HEK293 (cell line): ENCODE results near the gene INKA1.

Experiments
- CTCF ChIA-PET: fragments of 350-600 bp; formaldehyde crosslinking; extraction: SDS; loops from one replicate; lab custom pipeline; 2021; ENCODE audit warnings: antibody characterized with exemption; lab: Yijun Ruan, JAX
- POLR2A ChIA-PET: fragments of 300-600 bp; formaldehyde crosslinking; extraction: SDS; loops from one replicate; lab custom pipeline; 2020; ENCODE audit warnings: antibody characterized with exemption, inconsistent platforms; lab: Yijun Ruan, JAX
- H3K27ac ChIP-seq: fragments of 200-500 bp; sonication (Bioruptor generic); 2 replicates; pipeline ENCODE4 v1.5.1; 2014; ENCODE audit warnings: low read depth, low read length, control low read depth, inconsistent platforms; ENCODE audit errors: extremely low read depth
- H3K36me3 ChIP-seq, 2 experiments: fragments of 200-500 bp in 1 of 2; sonication (Bioruptor generic) in 1 of 2; 1 replicate in 1 of 2; 2 replicates in 1 of 2; pipeline ENCODE4 v1.5.1; 2014 to 2017; ENCODE audit warnings: inconsistent platforms in 2 of 2, low read length in 2 of 2; ENCODE audit not compliant: control insufficient read depth in 2 of 2, insufficient read depth in 1 of 2
- H3K4me1 ChIP-seq: fragments of 200-500 bp; sonication (Bioruptor generic); 2 replicates; pipeline ENCODE4 v1.5.1; 2014; ENCODE audit warnings: mild to moderate bottlenecking, low read length, inconsistent platforms; ENCODE audit not compliant: control insufficient read depth, insufficient read depth
- H3K4me3 ChIP-seq: 2 replicates; pipeline ENCODE4 v1.5.1; 2011; ENCODE audit warnings: low read depth, mild to moderate bottlenecking, control low read depth, low read length, moderate library complexity
- H3K9me3 ChIP-seq: fragments of 200-500 bp; sonication (Bioruptor generic); 2 replicates; pipeline ENCODE4 v1.5.1; 2014; ENCODE audit warnings: low read depth, low read length, inconsistent platforms; ENCODE audit not compliant: control insufficient read depth, insufficient read depth
- KLF10 ChIP-seq: fragments of 450-650 bp; IDR thresholded peaks from 2 replicates; pipeline ENCODE4 v1.5.1; 2018; ENCODE audit warnings: missing biosample characterization, mild to moderate bottlenecking, missing genetic modification characterization
- RBAK ChIP-seq: fragments of 450-650 bp; formaldehyde crosslinking; IDR thresholded peaks from 2 replicates; pipeline ENCODE4 v1.5.1; 2016; ENCODE audit warnings: missing biosample characterization, missing genetic modification characterization
- REPIN1 ChIP-seq: fragments of 450-650 bp; formaldehyde crosslinking; IDR thresholded peaks from 2 replicates; pipeline ENCODE4 v1.5.1; 2017; ENCODE audit warnings: missing biosample characterization, missing genetic modification characterization, low read depth
- SCRT2 ChIP-seq: fragments of 450-650 bp; formaldehyde crosslinking; IDR thresholded peaks from 2 replicates; pipeline ENCODE4 v1.5.1; 2016; ENCODE audit warnings: missing biosample characterization, missing genetic modification characterization
- YY1 ChIP-seq: fragments of 450-650 bp; formaldehyde crosslinking; IDR thresholded peaks from 2 replicates; pipeline ENCODE4 v1.5.1; 2018; ENCODE audit warnings: missing biosample characterization, missing genetic modification characterization
- ZBTB20 ChIP-seq: fragments of 450-650 bp; formaldehyde crosslinking; IDR thresholded peaks from 2 replicates; pipeline ENCODE4 v1.5.1; 2016; ENCODE audit warnings: missing biosample characterization, missing genetic modification characterization
- ZFHX2 ChIP-seq: fragments of 450-650 bp; formaldehyde crosslinking; conservative IDR thresholded peaks from 2 replicates; pipeline ENCODE4 v1.5.1; 2016; ENCODE audit warnings: missing biosample characterization, missing genetic modification characterization
- ZNF423 ChIP-seq: fragments of 450-650 bp; formaldehyde crosslinking; IDR thresholded peaks from 2 replicates; pipeline ENCODE4 v1.5.1; 2016; ENCODE audit warnings: missing biosample characterization, missing genetic modification characterization
- ZNF473 ChIP-seq: fragments of 450-650 bp; formaldehyde crosslinking; IDR thresholded peaks from 2 replicates; pipeline ENCODE4 v1.5.1; 2017; ENCODE audit warnings: missing biosample characterization, missing genetic modification characterization
- ZNF544 ChIP-seq: fragments of 450-650 bp; formaldehyde crosslinking; IDR thresholded peaks from 2 replicates; pipeline ENCODE4 v1.5.0; 2017; ENCODE audit warnings: missing biosample characterization, missing genetic modification characterization
- ZNF629 ChIP-seq: fragments of 450-650 bp; formaldehyde crosslinking; IDR thresholded peaks from 2 replicates; pipeline ENCODE4 v1.5.1; 2017; ENCODE audit warnings: missing biosample characterization, missing genetic modification characterization
- ZNF776 ChIP-seq: fragments of 450-650 bp; formaldehyde crosslinking; IDR thresholded peaks from 2 replicates; pipeline ENCODE4 v1.5.0; 2017; ENCODE audit warnings: missing biosample characterization, missing genetic modification characterization, borderline replicate concordance
- ZNF791 ChIP-seq: fragments of 450-650 bp; formaldehyde crosslinking; IDR thresholded peaks from 2 replicates; pipeline ENCODE4 v1.5.1; 2016; ENCODE audit warnings: missing biosample characterization, missing genetic modification characterization
- TF ChIP-seq, protein P1 (sequence below): fragments of 450-650 bp; formaldehyde crosslinking; IDR thresholded peaks from 2 replicates; pipeline ENCODE4 v1.5.1; 2016; ENCODE audit warnings: missing biosample characterization, missing genetic modification characterization
- TF ChIP-seq, protein P2 (sequence below): fragments of 450-650 bp; IDR thresholded peaks from 2 replicates; pipeline ENCODE4 v1.5.1; 2018; ENCODE audit warnings: missing biosample characterization, missing genetic modification characterization
- TF ChIP-seq, protein P3 (sequence below): sonication (generic); formaldehyde crosslinking; IDR thresholded peaks from 2 replicates; pipeline ENCODE4 v1.8.1; 2022; ENCODE audit warnings: mild to moderate bottlenecking, moderate library complexity, missing genetic modification reagents
- TF ChIP-seq, protein P4 (sequence below): fragments of 450-650 bp; formaldehyde crosslinking; IDR thresholded peaks from 2 replicates; pipeline ENCODE4; 2016; ENCODE audit warnings: missing biosample characterization, missing genetic modification characterization
- TF ChIP-seq, protein P5 (sequence below): fragments of 450-650 bp; formaldehyde crosslinking; conservative IDR thresholded peaks from 2 replicates; pipeline ENCODE4 v1.5.1; 2016; ENCODE audit warnings: low read depth, missing biosample characterization, missing genetic modification characterization
- TF ChIP-seq, protein P6 (sequence below): fragments of 450-650 bp; formaldehyde crosslinking; optimal IDR thresholded peaks from 2 replicates; pipeline ENCODE3; 2016; ENCODE audit warnings: missing biosample characterization, mild to moderate bottlenecking, missing genetic modification characterization

INKA1 gene

DNA sequence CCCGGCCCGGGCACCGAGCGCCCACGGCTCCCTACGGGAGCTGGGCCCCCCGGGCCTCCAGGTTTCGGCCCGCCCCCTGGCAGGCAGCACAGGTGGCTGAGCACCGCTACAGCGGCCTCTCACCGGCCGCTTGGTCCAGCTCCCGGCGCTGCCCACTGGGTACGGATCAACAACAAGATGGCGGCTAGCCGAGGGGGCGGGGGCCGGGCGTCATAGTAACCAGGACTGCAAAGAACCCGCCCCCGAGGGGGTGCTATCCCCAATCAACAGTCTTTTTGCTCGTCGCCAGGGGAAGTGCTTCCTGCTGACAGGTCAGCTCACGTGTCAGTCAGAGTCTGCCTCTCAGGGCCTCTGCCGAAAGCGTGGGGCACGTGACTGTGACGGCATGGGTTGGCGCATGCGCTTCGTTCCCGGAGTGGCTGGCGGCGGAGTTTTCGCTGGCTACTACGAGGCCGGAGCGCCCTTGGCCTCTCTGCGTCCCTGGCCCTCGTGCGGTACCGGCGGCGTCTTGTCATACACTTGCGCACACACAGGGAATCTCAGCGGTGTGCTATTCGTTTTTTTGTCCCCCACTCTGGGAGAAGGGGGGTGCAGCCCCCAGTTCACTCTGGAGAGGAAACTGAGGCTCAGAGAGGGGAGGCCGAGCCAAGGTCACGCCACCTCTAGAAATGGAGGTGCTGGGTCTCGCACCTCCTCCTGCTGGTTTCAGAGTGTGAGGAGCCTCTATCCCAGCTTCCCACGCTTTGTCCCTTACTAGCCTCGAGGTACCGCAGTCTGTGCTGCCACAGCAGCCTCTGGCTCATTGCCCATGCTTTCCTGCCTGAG lies 16.5 kb upstream of the INKA1 start, which contains the start of gene IP6K1 (continued):
- TF ChIP-seq KLF10 (tag by site-specific recombination) (0 out of 2 replicates have a peak, but pooled peaks have one; percentile 39), ZNF791 (no peak), ZNF629 (tag by site-specific recombination) (peak; percentile 65)

DNA sequence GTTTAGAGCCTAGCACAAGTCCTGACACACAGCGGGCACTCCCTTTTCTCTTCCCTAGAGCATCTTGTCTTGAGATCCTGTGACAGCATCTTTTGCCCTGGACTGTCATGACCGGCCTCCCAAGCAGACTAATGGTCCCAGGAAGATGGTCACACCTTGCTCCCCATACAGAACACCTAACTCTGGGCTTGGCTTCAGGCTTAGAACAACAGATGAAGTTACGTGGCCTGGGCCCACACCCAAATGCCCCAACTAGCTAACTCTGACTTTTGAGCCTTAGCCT lies 15.9 kb upstream of the INKA1 start:
- TF ChIP-seq ZBTB20 (tag by site-specific recombination) (no peak), ZNF776 (tag by site-specific recombination) (no peak), RBAK (tag by site-specific recombination) (no peak), ZFHX2 (tag by site-specific recombination) (no peak)
- TF ChIP-seq, protein P1, sequence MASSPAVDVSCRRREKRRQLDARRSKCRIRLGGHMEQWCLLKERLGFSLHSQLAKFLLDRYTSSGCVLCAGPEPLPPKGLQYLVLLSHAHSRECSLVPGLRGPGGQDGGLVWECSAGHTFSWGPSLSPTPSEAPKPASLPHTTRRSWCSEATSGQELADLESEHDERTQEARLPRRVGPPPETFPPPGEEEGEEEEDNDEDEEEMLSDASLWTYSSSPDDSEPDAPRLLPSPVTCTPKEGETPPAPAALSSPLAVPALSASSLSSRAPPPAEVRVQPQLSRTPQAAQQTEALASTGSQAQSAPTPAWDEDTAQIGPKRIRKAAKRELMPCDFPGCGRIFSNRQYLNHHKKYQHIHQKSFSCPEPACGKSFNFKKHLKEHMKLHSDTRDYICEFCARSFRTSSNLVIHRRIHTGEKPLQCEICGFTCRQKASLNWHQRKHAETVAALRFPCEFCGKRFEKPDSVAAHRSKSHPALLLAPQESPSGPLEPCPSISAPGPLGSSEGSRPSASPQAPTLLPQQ (tag by site-specific recombination): 0 out of 2 replicates have a peak, but pooled peaks have one; percentile 21
- TF ChIP-seq, protein P2, sequence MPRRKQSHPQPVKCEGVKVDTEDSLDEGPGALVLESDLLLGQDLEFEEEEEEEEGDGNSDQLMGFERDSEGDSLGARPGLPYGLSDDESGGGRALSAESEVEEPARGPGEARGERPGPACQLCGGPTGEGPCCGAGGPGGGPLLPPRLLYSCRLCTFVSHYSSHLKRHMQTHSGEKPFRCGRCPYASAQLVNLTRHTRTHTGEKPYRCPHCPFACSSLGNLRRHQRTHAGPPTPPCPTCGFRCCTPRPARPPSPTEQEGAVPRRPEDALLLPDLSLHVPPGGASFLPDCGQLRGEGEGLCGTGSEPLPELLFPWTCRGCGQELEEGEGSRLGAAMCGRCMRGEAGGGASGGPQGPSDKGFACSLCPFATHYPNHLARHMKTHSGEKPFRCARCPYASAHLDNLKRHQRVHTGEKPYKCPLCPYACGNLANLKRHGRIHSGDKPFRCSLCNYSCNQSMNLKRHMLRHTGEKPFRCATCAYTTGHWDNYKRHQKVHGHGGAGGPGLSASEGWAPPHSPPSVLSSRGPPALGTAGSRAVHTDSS (tag by site-specific recombination): no peak
- Histone ChIP-seq H3K9me3 (no peaks in the 10 kb centered on the region), H3K4me1 (no peaks in the 10 kb centered on the region), H3K27ac (peak overlapping the region; percentile 63; the same call in 1 of the 2 replicates), H3K36me3 (peaks cover 0 to 21% of the 10 kb centered on the region in 2 experiments; a peak in 2 of 3 replicates), H3K4me3 (no peak overlapping the region)
- ChIA-PET POLR2A (interaction anchor here (1.4 to 1.5 kb wide), 2 partner anchors 9 to 153 kb away, joined by 3 to 5 read pairs; partner anchors contain the start of gene RBM6), CTCF (interaction anchor here (0.7 to 1.0 kb wide), 2 partner anchors 79 to 114 kb away, joined by 3 read pairs; no protein-coding TSS in a partner anchor)

DNA sequence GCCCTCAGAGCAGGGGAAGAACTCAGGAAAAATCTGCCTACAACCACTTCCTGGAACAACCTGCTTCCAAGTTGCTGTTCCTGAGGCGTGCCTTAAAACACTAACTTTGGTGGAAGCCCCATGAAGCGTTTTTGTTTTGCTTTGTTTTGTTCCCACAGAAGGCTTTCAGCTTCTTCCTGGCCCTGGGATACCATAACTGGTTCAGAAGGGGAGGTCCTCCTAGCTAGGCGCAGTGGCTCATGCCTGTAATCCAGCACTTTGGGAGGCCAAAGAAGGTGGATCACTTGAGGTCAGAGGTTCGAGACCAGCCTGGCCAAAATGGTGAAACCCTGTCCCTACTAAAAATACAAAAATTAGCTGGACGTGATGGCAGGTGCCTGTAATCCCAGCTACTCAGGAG lies 15.5 kb upstream of the INKA1 start:
- POLR2A ChIA-PET: interaction anchor here (1.4 kb wide), 1 partner anchor 10 kb away, joined by 3 read pairs; no protein-coding TSS in a partner anchor
- TF ChIP-seq ZNF423 (no peak), SCRT2 (tag by site-specific recombination) (no peak), YY1 (tag by site-specific recombination) (no peak), REPIN1 (tag by site-specific recombination) (no peak), ZNF473 (no peak), ZNF544 (tag by site-specific recombination) (no peak)
- TF ChIP-seq, protein P3, sequence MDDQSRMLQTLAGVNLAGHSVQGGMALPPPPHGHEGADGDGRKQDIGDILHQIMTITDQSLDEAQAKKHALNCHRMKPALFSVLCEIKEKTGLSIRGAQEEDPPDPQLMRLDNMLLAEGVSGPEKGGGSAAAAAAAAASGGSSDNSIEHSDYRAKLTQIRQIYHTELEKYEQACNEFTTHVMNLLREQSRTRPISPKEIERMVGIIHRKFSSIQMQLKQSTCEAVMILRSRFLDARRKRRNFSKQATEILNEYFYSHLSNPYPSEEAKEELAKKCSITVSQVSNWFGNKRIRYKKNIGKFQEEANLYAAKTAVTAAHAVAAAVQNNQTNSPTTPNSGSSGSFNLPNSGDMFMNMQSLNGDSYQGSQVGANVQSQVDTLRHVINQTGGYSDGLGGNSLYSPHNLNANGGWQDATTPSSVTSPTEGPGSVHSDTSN (CRISPR knock-in tag): no peak
- TF ChIP-seq, protein P4, sequence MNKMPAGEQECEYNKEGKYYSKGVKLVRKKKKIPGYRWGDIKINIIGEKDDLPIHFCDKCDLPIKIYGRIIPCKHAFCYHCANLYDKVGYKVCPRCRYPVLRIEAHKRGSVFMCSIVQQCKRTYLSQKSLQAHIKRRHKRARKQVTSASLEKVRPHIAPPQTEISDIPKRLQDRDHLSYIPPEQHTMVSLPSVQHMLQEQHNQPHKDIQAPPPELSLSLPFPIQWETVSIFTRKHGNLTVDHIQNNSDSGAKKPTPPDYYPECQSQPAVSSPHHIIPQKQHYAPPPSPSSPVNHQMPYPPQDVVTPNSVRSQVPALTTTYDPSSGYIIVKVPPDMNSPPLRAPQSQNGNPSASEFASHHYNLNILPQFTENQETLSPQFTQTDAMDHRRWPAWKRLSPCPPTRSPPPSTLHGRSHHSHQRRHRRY (tag by site-specific recombination): no peak
- TF ChIP-seq, protein P5, sequence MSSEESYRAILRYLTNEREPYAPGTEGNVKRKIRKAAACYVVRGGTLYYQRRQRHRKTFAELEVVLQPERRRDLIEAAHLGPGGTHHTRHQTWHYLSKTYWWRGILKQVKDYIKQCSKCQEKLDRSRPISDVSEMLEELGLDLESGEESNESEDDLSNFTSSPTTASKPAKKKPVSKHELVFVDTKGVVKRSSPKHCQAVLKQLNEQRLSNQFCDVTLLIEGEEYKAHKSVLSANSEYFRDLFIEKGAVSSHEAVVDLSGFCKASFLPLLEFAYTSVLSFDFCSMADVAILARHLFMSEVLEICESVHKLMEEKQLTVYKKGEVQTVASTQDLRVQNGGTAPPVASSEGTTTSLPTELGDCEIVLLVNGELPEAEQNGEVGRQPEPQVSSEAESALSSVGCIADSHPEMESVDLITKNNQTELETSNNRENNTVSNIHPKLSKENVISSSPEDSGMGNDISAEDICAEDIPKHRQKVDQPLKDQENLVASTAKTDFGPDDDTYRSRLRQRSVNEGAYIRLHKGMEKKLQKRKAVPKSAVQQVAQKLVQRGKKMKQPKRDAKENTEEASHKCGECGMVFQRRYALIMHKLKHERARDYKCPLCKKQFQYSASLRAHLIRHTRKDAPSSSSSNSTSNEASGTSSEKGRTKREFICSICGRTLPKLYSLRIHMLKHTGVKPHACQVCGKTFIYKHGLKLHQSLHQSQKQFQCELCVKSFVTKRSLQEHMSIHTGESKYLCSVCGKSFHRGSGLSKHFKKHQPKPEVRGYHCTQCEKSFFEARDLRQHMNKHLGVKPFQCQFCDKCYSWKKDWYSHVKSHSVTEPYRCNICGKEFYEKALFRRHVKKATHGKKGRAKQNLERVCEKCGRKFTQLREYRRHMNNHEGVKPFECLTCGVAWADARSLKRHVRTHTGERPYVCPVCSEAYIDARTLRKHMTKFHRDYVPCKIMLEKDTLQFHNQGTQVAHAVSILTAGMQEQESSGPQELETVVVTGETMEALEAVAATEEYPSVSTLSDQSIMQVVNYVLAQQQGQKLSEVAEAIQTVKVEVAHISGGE (tag by site-specific recombination): no peak
- TF ChIP-seq, protein P6, sequence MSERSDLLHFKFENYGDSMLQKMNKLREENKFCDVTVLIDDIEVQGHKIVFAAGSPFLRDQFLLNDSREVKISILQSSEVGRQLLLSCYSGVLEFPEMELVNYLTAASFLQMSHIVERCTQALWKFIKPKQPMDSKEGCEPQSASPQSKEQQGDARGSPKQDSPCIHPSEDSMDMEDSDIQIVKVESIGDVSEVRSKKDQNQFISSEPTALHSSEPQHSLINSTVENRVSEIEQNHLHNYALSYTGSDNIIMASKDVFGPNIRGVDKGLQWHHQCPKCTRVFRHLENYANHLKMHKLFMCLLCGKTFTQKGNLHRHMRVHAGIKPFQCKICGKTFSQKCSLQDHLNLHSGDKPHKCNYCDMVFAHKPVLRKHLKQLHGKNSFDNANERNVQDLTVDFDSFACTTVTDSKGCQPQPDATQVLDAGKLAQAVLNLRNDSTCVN: no peak
- TF ChIP-seq, all 188 proteins: peak for 0
- CTCF ChIA-PET: interaction anchor here (0.7 to 1.0 kb wide), 3 partner anchors 15 to 114 kb away, joined by 3 to 4 read pairs (median 3); no protein-coding TSS in a partner anchor
- no peaks in the 10 kb centered on the region for H3K9me3 ChIP-seq
- H3K27ac ChIP-seq: no peak overlapping the region
- no peaks in the 10 kb centered on the region for H3K4me1 ChIP-seq
- peaks cover 0 to 17% of the 10 kb centered on the region in 2 experiments; a peak in 2 of 3 replicates for H3K36me3 ChIP-seq
- no peak overlapping the region for H3K4me3 ChIP-seq
